ENCODE results near the gene POLR2B.

DNA sequence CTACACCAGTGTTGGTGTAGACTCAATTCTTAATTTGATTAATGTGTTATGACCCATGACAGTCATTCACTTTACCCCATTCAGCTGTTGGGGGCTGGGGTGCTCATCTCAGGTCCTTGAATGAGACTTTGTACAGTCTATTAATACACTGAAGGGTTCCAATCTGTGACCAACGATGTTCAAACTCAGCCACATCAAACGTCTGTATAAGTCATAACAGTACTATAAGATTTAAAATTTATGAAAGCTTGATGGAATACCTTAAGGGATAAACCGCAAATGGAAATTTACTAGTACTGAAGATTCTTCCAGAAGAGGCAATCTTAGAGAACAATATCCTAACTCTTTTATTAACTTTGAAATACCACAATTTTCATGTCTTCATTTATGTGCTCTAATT is 37.3 kb upstream of the POLR2B start:
- TF ChIP-seq, protein P1, sequence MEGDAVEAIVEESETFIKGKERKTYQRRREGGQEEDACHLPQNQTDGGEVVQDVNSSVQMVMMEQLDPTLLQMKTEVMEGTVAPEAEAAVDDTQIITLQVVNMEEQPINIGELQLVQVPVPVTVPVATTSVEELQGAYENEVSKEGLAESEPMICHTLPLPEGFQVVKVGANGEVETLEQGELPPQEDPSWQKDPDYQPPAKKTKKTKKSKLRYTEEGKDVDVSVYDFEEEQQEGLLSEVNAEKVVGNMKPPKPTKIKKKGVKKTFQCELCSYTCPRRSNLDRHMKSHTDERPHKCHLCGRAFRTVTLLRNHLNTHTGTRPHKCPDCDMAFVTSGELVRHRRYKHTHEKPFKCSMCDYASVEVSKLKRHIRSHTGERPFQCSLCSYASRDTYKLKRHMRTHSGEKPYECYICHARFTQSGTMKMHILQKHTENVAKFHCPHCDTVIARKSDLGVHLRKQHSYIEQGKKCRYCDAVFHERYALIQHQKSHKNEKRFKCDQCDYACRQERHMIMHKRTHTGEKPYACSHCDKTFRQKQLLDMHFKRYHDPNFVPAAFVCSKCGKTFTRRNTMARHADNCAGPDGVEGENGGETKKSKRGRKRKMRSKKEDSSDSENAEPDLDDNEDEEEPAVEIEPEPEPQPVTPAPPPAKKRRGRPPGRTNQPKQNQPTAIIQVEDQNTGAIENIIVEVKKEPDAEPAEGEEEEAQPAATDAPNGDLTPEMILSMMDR (IDR thresholded peaks at IDR 0.05) = no peak
- TF ChIP-seq POLR2AphosphoS5 (IDR thresholded peaks at IDR 0.05) (no peak), POLR2A (IDR thresholded peaks at IDR 0.05) (no peak)
